CD4-positive, alpha-beta T cell treated with Interferon alpha-2 for 1 hour (primary cell): ENCODE data around the gene PLCXD1.
A peak's percentile ranks its signal among the peaks of the same experiment; 100 is the strongest.
"Not testable (repeated sequence)": the region's sequence is repeated elsewhere in the genome, so short reads cannot be mapped to it uniquely, and the experiment has no call there.

Experiments
- DNase-seq, 2 donors: peaks; one replicate each; pipeline ENCODE4 v3.0.0-alpha.2; 2020 to 2022

PLCXD1 gene

GRCh38 chrX:264006-264405 lies 17.2 kb upstream of the PLCXD1 start:
- not testable (repeated sequence) for DNase-seq

- DNase-seq: no peak
These were observed 16.3 kb upstream of the PLCXD1 start for GRCh38 chrX:264634-265455.

- DNase-seq: no peak
These were observed 15.7 kb upstream of the PLCXD1 start for GRCh38 chrX:265502-265901.

- DNase-seq: no peak
These were observed 13.4 kb upstream of the PLCXD1 start for GRCh38 chrX:267771-268261.

GRCh38 chrX:270848-271367 lies 10.3 kb upstream of the PLCXD1 start:
- DNase-seq: no peak

GRCh38 chrX:274904-275475 lies 6.2 kb upstream of the PLCXD1 start:
- DNase-seq: peak in 1 of 2 donors; percentile 41

- no peak for DNase-seq
These were observed 5.7 kb upstream of the PLCXD1 start for GRCh38 chrX:275476-275966.

GRCh38 chrX:275967-276580 lies 5.1 kb upstream of the PLCXD1 start:
- peak; percentile 52 to 60 for DNase-seq

GRCh38 chrX:276581-277201 lies 4.5 kb upstream of the PLCXD1 start:
- peak in 1 of 2 donors; percentile 12 for DNase-seq

- not testable (repeated sequence) for DNase-seq
These were observed 1.2 kb upstream of the PLCXD1 start for GRCh38 chrX:279757-280604.

- DNase-seq: not testable (repeated sequence)
These were observed 459 bp upstream of the PLCXD1 start for GRCh38 chrX:280722-281121.

- DNase-seq: not testable (repeated sequence)
These were observed 960 bp downstream of the PLCXD1 start for GRCh38 chrX:282000-282681.

GRCh38 chrX:283115-283845 lies 2.1 kb downstream of the PLCXD1 start:
- peak; percentile 85 to 91 for DNase-seq

GRCh38 chrX:285076-285677 lies 4.0 kb downstream of the PLCXD1 start:
- no peak for DNase-seq

- DNase-seq: peak in 1 of 2 donors; percentile 18
These were observed 6.5 kb downstream of the PLCXD1 start for GRCh38 chrX:287670-288069.

- DNase-seq: no peak
These were observed 7.4 kb downstream of the PLCXD1 start for GRCh38 chrX:288561-288991.

GRCh38 chrX:290476-291166 lies 9.4 kb downstream of the PLCXD1 start:
- no peak for DNase-seq

- DNase-seq: no peak
These were observed 10.3 kb downstream of the PLCXD1 start for GRCh38 chrX:291411-291901.
